HEK293 (cell line): Measurements from ENCODE around the gene SBF2.

Experiments
- CTCF ChIP-seq: fragments of 450-650 bp; formaldehyde crosslinking; IDR thresholded peaks from 2 replicates; pipeline ENCODE4 v1.5.1; 2016; ENCODE audit warnings: missing biosample characterization, missing genetic modification characterization
- GLIS2 ChIP-seq: fragments of 450-650 bp; formaldehyde crosslinking; IDR thresholded peaks from 2 replicates; pipeline ENCODE4 v1.5.1; 2016; ENCODE audit warnings: missing biosample characterization, missing genetic modification characterization
- ZNF16 ChIP-seq: fragments of 450-650 bp; formaldehyde crosslinking; IDR thresholded peaks from 2 replicates; pipeline ENCODE4 v1.5.1; 2016; ENCODE audit warnings: low read depth, missing biosample characterization, missing genetic modification characterization
- ZNF211 ChIP-seq: fragments of 450-650 bp; formaldehyde crosslinking; IDR thresholded peaks from 2 replicates; pipeline ENCODE4 v1.5.1; 2016; ENCODE audit warnings: low read depth, missing biosample characterization, missing genetic modification characterization
- ZNF248 ChIP-seq: fragments of 450-650 bp; formaldehyde crosslinking; IDR thresholded peaks from 2 replicates; pipeline ENCODE4 v1.5.1; 2017; ENCODE audit warnings: missing biosample characterization, missing genetic modification characterization
- ZSCAN18 ChIP-seq: fragments of 450-650 bp; formaldehyde crosslinking; IDR thresholded peaks from 2 replicates; pipeline ENCODE4 v1.5.1; 2016; ENCODE audit warnings: missing biosample characterization, missing genetic modification characterization
- TF ChIP-seq, protein P1 (sequence below): fragments of 450-650 bp; formaldehyde crosslinking; IDR thresholded peaks from 2 replicates; pipeline ENCODE4 v1.5.1; 2016; ENCODE audit warnings: missing biosample characterization, missing genetic modification characterization

- TF ChIP-seq CTCF (tag by site-specific recombination) (no peak), ZNF16 (tag by site-specific recombination) (no peak), ZSCAN18 (tag by site-specific recombination) (no peak), ZNF211 (tag by site-specific recombination) (no peak), ZNF248 (tag by site-specific recombination) (no peak), GLIS2 (tag by site-specific recombination) (no peak)
- TF ChIP-seq, protein P1, sequence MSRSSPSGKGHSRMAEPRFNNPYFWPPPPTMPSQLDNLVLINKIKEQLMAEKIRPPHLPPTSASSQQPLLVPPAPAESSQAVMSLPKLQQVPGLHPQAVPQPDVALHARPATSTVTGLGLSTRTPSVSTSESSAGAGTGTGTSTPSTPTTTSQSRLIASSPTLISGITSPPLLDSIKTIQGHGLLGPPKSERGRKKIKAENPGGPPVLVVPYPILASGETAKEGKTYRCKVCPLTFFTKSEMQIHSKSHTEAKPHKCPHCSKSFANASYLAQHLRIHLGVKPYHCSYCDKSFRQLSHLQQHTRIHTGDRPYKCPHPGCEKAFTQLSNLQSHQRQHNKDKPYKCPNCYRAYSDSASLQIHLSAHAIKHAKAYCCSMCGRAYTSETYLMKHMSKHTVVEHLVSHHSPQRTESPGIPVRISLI: no peak
These were observed 288.0 kb downstream of the SBF2 start for GRCh38 chr11:10005955-10006525.
